ENCODE measurements around the gene ALDH3A2.

DNA sequence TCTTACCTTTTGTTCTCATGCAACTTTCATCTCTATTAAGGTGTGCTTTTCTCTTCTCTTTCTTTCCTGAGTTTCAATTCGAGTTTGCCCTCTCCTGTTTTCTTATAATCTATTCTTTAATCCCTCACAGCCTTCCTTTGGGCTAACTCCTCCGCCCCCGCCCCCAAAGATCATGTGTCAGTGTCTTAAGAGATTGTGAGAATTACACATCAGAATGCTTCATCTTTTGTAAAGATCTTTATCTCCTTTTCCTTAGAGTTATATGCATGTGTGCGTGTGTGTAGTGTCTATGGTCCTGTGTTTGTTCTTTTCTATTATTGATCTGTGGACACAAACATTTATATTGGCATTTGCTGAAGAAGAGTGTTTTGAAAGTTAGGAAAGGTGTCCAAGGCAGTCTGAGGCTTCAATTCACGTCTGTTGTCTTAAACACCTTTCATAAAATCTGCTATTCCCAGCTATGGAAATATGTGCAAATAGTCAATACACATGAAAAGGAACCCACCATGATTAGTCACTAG is 6.1 kb upstream of the ALDH3A2 start:
- TF ChIP-seq EZH2phosphoT487 (IDR thresholded peaks at IDR 0.05; ENCODE audit: low read depth, severe bottlenecking, unreplicated experiment), result no peak
- TF ChIP-seq, protein P1, sequence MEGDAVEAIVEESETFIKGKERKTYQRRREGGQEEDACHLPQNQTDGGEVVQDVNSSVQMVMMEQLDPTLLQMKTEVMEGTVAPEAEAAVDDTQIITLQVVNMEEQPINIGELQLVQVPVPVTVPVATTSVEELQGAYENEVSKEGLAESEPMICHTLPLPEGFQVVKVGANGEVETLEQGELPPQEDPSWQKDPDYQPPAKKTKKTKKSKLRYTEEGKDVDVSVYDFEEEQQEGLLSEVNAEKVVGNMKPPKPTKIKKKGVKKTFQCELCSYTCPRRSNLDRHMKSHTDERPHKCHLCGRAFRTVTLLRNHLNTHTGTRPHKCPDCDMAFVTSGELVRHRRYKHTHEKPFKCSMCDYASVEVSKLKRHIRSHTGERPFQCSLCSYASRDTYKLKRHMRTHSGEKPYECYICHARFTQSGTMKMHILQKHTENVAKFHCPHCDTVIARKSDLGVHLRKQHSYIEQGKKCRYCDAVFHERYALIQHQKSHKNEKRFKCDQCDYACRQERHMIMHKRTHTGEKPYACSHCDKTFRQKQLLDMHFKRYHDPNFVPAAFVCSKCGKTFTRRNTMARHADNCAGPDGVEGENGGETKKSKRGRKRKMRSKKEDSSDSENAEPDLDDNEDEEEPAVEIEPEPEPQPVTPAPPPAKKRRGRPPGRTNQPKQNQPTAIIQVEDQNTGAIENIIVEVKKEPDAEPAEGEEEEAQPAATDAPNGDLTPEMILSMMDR (IDR thresholded peaks at IDR 0.05; ENCODE audit: poor library complexity), result no peak

Data from hepatocyte (in vitro differentiated cells).